Cerebellar nuclear complex (tissue), 1 donor: ENCODE measurements around the gene DAND5.

Experiments
- DNase-seq, 2 experiments: peaks; one replicate each; lab custom pipeline; 2025; lab: John Stamatoyannopoulos, UW

DAND5 gene

GRCh38 chr19:13010038-13010991, 40.9 kb downstream of the DAND5 start:
- no peak for DNase-seq

- no peak for DNase-seq
Measured at GRCh38 chr19:13010992-13011652, 41.7 kb downstream of the DAND5 start.

GRCh38 chr19:13011653-13012389, 42.4 kb downstream of the DAND5 start:
- no peak for DNase-seq

GRCh38 chr19:13012390-13012689, 43.0 kb downstream of the DAND5 start:
- DNase-seq = no peak

- DNase-seq = no peak
Measured at GRCh38 chr19:13012690-13013608, 43.6 kb downstream of the DAND5 start.

- no peak for DNase-seq
Measured at GRCh38 chr19:13013649-13014048, 44.3 kb downstream of the DAND5 start.

GRCh38 chr19:13014101-13014920, 44.9 kb downstream of the DAND5 start:
- no peak for DNase-seq

GRCh38 chr19:13014921-13015280, 45.5 kb downstream of the DAND5 start:
- no peak for DNase-seq

GRCh38 chr19:13015361-13016223, 46.2 kb downstream of the DAND5 start:
- DNase-seq = no peak

- DNase-seq = no peak
Measured at GRCh38 chr19:13016245-13016627, 46.9 kb downstream of the DAND5 start.

- no peak for DNase-seq
Measured at GRCh38 chr19:13016628-13017305, 47.4 kb downstream of the DAND5 start.

- DNase-seq = no peak
Measured at GRCh38 chr19:13017306-13018034, 48.1 kb downstream of the DAND5 start.

GRCh38 chr19:13018035-13018914, 48.9 kb downstream of the DAND5 start:
- DNase-seq = no peak

GRCh38 chr19:13019332-13019731, 50.0 kb downstream of the DAND5 start:
- no peak for DNase-seq

GRCh38 chr19:13020002-13020414, 50.6 kb downstream of the DAND5 start:
- peak in 1 of 2 experiments; percentile 13 for DNase-seq

GRCh38 chr19:13022111-13022858, 52.9 kb downstream of the DAND5 start:
- no peak for DNase-seq
